ENCODE results near the gene RNF169. TPM values are rescaled to one million over a fixed set of nuclear protein-coding genes. Genes with fewer than 3 reads are reported as not detected.

Gene RNF169
- total and polyA plus RNA-seq, 2 of the 8 experiments (the other 6 are each of a cell fraction or from before 2014, with no cell fraction given): 3.6 to 12.5 TPM

Small RNA genes lying within 50 kb of the gene (microRNA-seq; reads per million reads assigned to microRNA genes)
- gene MIR4696 (ENCODE audit: borderline microRNAs expressed in 2 of 2, borderline number of aligned reads in 2 of 2, borderline replicate concordance in 1 of 2): 0 reads per million in 2 experiments

Small RNA genes lying within 50 kb of the gene (small RNA-seq; reads per million reads assigned to genes)
- gene MIR4696 (ENCODE audit: insufficient read depth): not detected
- gene RN7SL239P (ENCODE audit: insufficient read depth): not detected

Other genes with a start within 250 kb of the RNF169 start
- 29.3 and 30.5 TPM in 2 replicates for gene POLD3, start 156.3 kb upstream of the RNF169 start, total RNA-seq (2021; fragmentation: NEBNext Ultra II Directional; extraction: Animal tissue kit (Norgen Biotek cat#: 25700))
- gene POLD3, start 156.3 kb upstream of the RNF169 start, polyA plus RNA-seq (2011; rRNA removed): 10.1 and 18.1 TPM in 2 replicates
- 0.25 and 0.48 TPM in 2 replicates for gene CHRDL2, start 17.4 kb upstream of the RNF169 start, total RNA-seq (2021; fragmentation: NEBNext Ultra II Directional; extraction: Animal tissue kit (Norgen Biotek cat#: 25700))
- 0.26 and 0.49 TPM in 2 replicates for gene CHRDL2, start 17.4 kb upstream of the RNF169 start, polyA plus RNA-seq (2011; rRNA removed)
- gene XRRA1, start 200.2 kb downstream of the RNF169 start, total RNA-seq (2021; fragmentation: NEBNext Ultra II Directional; extraction: Animal tissue kit (Norgen Biotek cat#: 25700)): 3.9 and 7.1 TPM in 2 replicates
- gene XRRA1, start 200.2 kb downstream of the RNF169 start, polyA plus RNA-seq (2011; rRNA removed): 2.1 and 2.7 TPM in 2 replicates
- gene SPCS2, start 200.4 kb downstream of the RNF169 start, total RNA-seq (2021; fragmentation: NEBNext Ultra II Directional; extraction: Animal tissue kit (Norgen Biotek cat#: 25700)): 161 and 166 TPM in 2 replicates
- 58.0 and 92.7 TPM in 2 replicates for gene SPCS2, start 200.4 kb downstream of the RNF169 start, polyA plus RNA-seq (2011; rRNA removed)
- 15.6 and 17.8 TPM in 2 replicates for gene NEU3, start 240.1 kb downstream of the RNF169 start, total RNA-seq (2021; fragmentation: NEBNext Ultra II Directional; extraction: Animal tissue kit (Norgen Biotek cat#: 25700))
- 8.9 and 11.9 TPM in 2 replicates for gene NEU3, start 240.1 kb downstream of the RNF169 start, polyA plus RNA-seq (2011; rRNA removed)

Measured in H1 (cell line).